Measurements from ENCODE around the gene MAP9.

GRCh38 chr4:155338196-155338595 lies 38.6 kb downstream of the MAP9 start:
- TF ChIP-seq CTCF (IDR thresholded peaks at IDR 0.05) (no peak), POLR2AphosphoS5 (IDR thresholded peaks at IDR 0.05; ENCODE audit: insufficient read depth in 1 of 2, low read depth in 1 of 2) (no peak), POLR2A (IDR thresholded peaks at IDR 0.05) (no peak)
